K562 (cell line): ENCODE results near the gene LGR6. TPM values are rescaled to one million over a fixed set of nuclear protein-coding genes. Genes with fewer than 3 reads are reported as not detected.
A peak's percentile ranks its signal among the peaks of the same experiment; 100 is the strongest.

Experiments used
- ATF1 ChIP-seq, 2 experiments: fragments of 450-650 bp in 1 of 2; IDR thresholded peaks; 2 replicates each; pipeline ENCODE4 v1.6.1; 2016; ENCODE audit warnings: missing compliant biosample characterization in 1 of 2, missing genetic modification characterization in 1 of 2
- CSDE1 ChIP-seq, 2 experiments: fragments of 450-650 bp; IDR thresholded peaks; 2 replicates each; pipeline ENCODE4 v1.6.1; 2016; ENCODE audit warnings: mild to moderate bottlenecking in 1 of 2
- ELF4 ChIP-seq: fragments of 450-650 bp; formaldehyde crosslinking; IDR thresholded peaks from 2 replicates; pipeline ENCODE4 v1.4.0; 2022; ENCODE audit warnings: missing genetic modification characterization
- ETV5 ChIP-seq: sonication (generic); formaldehyde crosslinking; IDR thresholded peaks from 2 replicates; pipeline ENCODE4 v1.4.0; 2020; ENCODE audit warnings: low read depth, mild to moderate bottlenecking, missing genetic modification reagents
- FOXK2 ChIP-seq, 2 experiments: fragments of 450-650 bp; IDR thresholded peaks in 1 of 2; conservative IDR thresholded peaks in 1 of 2; 2 replicates each; pipeline ENCODE4 v1.6.1; 2016; ENCODE audit warnings: low read depth in 2 of 2, mild to moderate bottlenecking in 1 of 2
- FUS ChIP-seq: fragments of 200-400 bp; formaldehyde crosslinking; optimal IDR thresholded peaks from 2 replicates; pipeline ENCODE3; 2017; ENCODE audit warnings: low read depth, low read length
- GABPA ChIP-seq: fragments of 200-800 bp; sonication (Bioruptor generic); conservative IDR thresholded peaks from 2 replicates; pipeline ENCODE4 v1.6.1; 2016; ENCODE audit warnings: low read depth, missing genetic modification characterization, missing compliant biosample characterization
- HMGXB4 ChIP-seq: sonication (generic); formaldehyde crosslinking; IDR thresholded peaks from 2 replicates; pipeline ENCODE4 v1.8.1; 2023; ENCODE audit warnings: mild to moderate bottlenecking, missing genetic modification reagents
- IRF9 ChIP-seq: fragments of 450-650 bp; IDR thresholded peaks from 2 replicates; pipeline ENCODE4 v1.6.1; 2016; ENCODE audit warnings: missing biosample characterization, missing genetic modification characterization
- KAT8 ChIP-seq: fragments of 450-650 bp; IDR thresholded peaks from 2 replicates; pipeline ENCODE4 v1.6.1; 2016; ENCODE audit warnings: low read depth, mild to moderate bottlenecking
- MAFK ChIP-seq: IDR thresholded peaks from 2 replicates; pipeline ENCODE4 v1.6.1; 2011; ENCODE audit warnings: low read length, improper control_type of control experiment
- MXI1 ChIP-seq: IDR thresholded peaks from 2 replicates; pipeline ENCODE4 v1.6.1; 2011; ENCODE audit warnings: low read depth, mild to moderate bottlenecking, improper control_type of control experiment, low read length
- PHF21A ChIP-seq: fragments of 450-650 bp; IDR thresholded peaks from 2 replicates; pipeline ENCODE4 v1.6.1; 2017; ENCODE audit warnings: low read depth, borderline replicate concordance
- POLR2AphosphoS2 ChIP-seq: IDR thresholded peaks from 2 replicates; pipeline ENCODE4 v1.6.1; 2012; ENCODE audit warnings: low read length, improper control_type of control experiment
- SAFB ChIP-seq: fragments of 200-400 bp; formaldehyde crosslinking; IDR thresholded peaks from 2 replicates; pipeline ENCODE4 v1.6.1; 2017; ENCODE audit warnings: low read depth, low read length, borderline replicate concordance
- SETDB1 ChIP-seq: IDR thresholded peaks from one replicate; pipeline ENCODE4 v1.6.1; 2012; ENCODE audit warnings: low read length, control low read depth, inconsistent platforms
- ZBTB11 ChIP-seq, 3 experiments: fragments of 200-800 bp in 1 of 3; fragments of 250-450 bp in 1 of 3; fragments of 450-650 bp in 1 of 3; sonication (Bioruptor Pico) in 1 of 3; sonication (Bioruptor generic) in 1 of 3; formaldehyde crosslinking in 1 of 3; IDR thresholded peaks; 2 replicates each; pipeline versions ENCODE4 v1.6.1 to v1.8.0; 2016 to 2022; ENCODE audit warnings: mild to moderate bottlenecking in 2 of 3, missing genetic modification characterization in 2 of 3, missing compliant biosample characterization in 1 of 3, moderate library complexity in 1 of 3
- ZNF589 ChIP-seq: fragments of 200-800 bp; sonication (Bioruptor generic); IDR thresholded peaks from 2 replicates; pipeline ENCODE4 v1.6.1; 2016; ENCODE audit warnings: low read depth, missing genetic modification characterization, missing compliant biosample characterization
- ZNF644 ChIP-seq: fragments of 200-800 bp; sonication (Bioruptor generic); IDR thresholded peaks from 2 replicates; pipeline ENCODE4 v1.6.1; 2016; ENCODE audit warnings: low read depth, missing genetic modification characterization, missing compliant biosample characterization
- ZNF695 ChIP-seq: fragments of 450-650 bp; formaldehyde crosslinking; IDR thresholded peaks from 2 replicates; pipeline ENCODE4 v1.4.0; 2020; ENCODE audit warnings: mild to moderate bottlenecking, moderate library complexity
- polyA plus RNA-seq, 8 experiments: library from polyadenylated mRNA; depleted of rRNA in 4 of 8; stranded (reverse) in 5 of 8; unstranded in 3 of 8; fragments of >200 nt; fragmentation: Nextera tagmentation in 2 of 8; fragmentation: Illumina TruSeq in 1 of 8; extraction: Ambion mirVana in 2 of 8; extraction: Trizol in 1 of 8; gene quantifications; 2 replicates each; pipeline versions ENCODE4 v1.2.1 to v1.2.3, GENCODE V29; 2011 to 2014; ENCODE audit warnings: inconsistent platforms in 1 of 8, missing spikeins in 1 of 8
- total RNA-seq, 7 experiments: library from RNA; depleted of rRNA in 6 of 7; stranded (reverse); fragments of >200 nt in 6 of 7; fragmentation: Illumina TruSeq in 2 of 7; extraction: Trizol in 2 of 7; gene quantifications; 2 replicates each; pipeline versions ENCODE4 v1.2.1 to v1.2.3, GENCODE V29; 2011 to 2021; ENCODE audit warnings: low replicate concordance in 1 of 7

Gene LGR6
- total and polyA plus RNA-seq, 9 of the 15 experiments (the other 6 are each of a cell fraction or from before 2014, with no cell fraction given): 0.01 to 0.54 (median 0.17) TPM; not detected in 1

GRCh38 chr1:202348509-202349205 lies 155.1 kb downstream of the LGR6 start, which contains the start of gene PPP1R12B (continued):
- TF ChIP-seq HMGXB4 (CRISPR knock-in tag) (peak; percentile 68; the same call in 1 of the 2 replicates), MAFK (peak; percentile 34), SETDB1 (peak; percentile 79), FOXK2 (conservative IDR thresholded peaks at IDR 0.05 in 1 of 2, IDR thresholded peaks at IDR 0.05 in 1 of 2; ENCODE audit: low read depth in 2 of 2) (peak; percentile 34 to 61; a peak in 2 of 4 replicates), MXI1 (peak; percentile 67), SAFB (no peak), PHF21A (no peak), ELF4 (CRISPR knock-in tag) (no peak), FUS (no peak), ZBTB11 (CRISPR knock-in tag; IDR thresholded peaks at IDR 0.05) (peak in 1 of 3 experiments; percentile 89; a peak in 2 of 6 replicates), KAT8 (no peak), ATF1 (CRISPR knock-in tag; IDR thresholded peaks at IDR 0.05) (peak; percentile 40; the same call in 1 of the 2 replicates), ATF1 (tag; IDR thresholded peaks at IDR 0.05) (peak; percentile 99), POLR2AphosphoS2 (no peak), ZNF695 (CRISPR knock-in tag) (no peak), ZNF589 (CRISPR knock-in tag) (0 out of 2 replicates have a peak, but pooled peaks have one; percentile 83), CSDE1 (IDR thresholded peaks at IDR 0.05) (no peak), GABPA (tag) (peak; percentile 72), ETV5 (CRISPR knock-in tag) (peak; percentile 57; the same call in 1 of the 2 replicates), IRF9 (tag) (no peak), ZNF644 (tag) (peak; percentile 97)
